Adrenal gland (tissue), 12 donors: ENCODE results near the gene AHI1. TPM values are rescaled to one million over a fixed set of nuclear protein-coding genes. Genes with fewer than 3 reads are reported as not detected.

Experiments
- DNase-seq, 7 donors: peaks; one replicate each; pipeline ENCODE4 v3.0.0-alpha.2; 2019 to 2020
- H3K27ac ChIP-seq, 5 donors: fragments of 200-600 bp; sonication (generic) in 4 of 5; 1 replicate in 3 of 5; 2 replicates in 2 of 5; pipeline versions ENCODE4 v1.5.1 to v1.8.0; 2016 to 2020; ENCODE audit warnings: mild to moderate bottlenecking in 1 of 5
- H3K27me3 ChIP-seq: fragments of 200-600 bp; 2 replicates; pipeline ENCODE4 v1.8.0; 2021
- H3K36me3 ChIP-seq, 2 donors: fragments of 200-600 bp; replicated peaks in 1 of 2; 1 replicate in 1 of 2; 2 replicates in 1 of 2; pipeline versions ENCODE4 v1.5.1 to v1.8.0; 2018 to 2022
- H3K4me1 ChIP-seq, 2 donors: fragments of 200-600 bp; replicated peaks in 1 of 2; 1 replicate in 1 of 2; 2 replicates in 1 of 2; pipeline versions ENCODE4 v1.5.1 to v1.8.0; 2018 to 2021
- H3K4me3 ChIP-seq, 4 donors: fragments of 200-600 bp; sonication (generic) in 3 of 4; one replicate each; pipeline ENCODE4 v1.5.1; 2016 to 2018
- H3K9me3 ChIP-seq, 3 donors: fragments of 200-600 bp; sonication (generic) in 1 of 3; replicated peaks in 1 of 3; 1 replicate in 2 of 3; 2 replicates in 1 of 3; pipeline versions ENCODE4 v1.5.1 to v1.8.0; 2016 to 2021
- CTCF ChIP-seq, 6 experiments: fragments of 450-650 bp in 4 of 6; fragments of 200-600 bp in 2 of 6; sonication (generic) in 1 of 6; IDR thresholded peaks; 1 replicate in 5 of 6; 2 replicates in 1 of 6; pipeline versions ENCODE4 v1.5.1 to v1.8.0; 2016 to 2021; ENCODE audit warnings: antibody characterized with exemption in 6 of 6, mild to moderate bottlenecking in 2 of 6, moderate library complexity in 1 of 6
- POLR2A ChIP-seq, 2 donors: fragments of 450-650 bp; IDR thresholded peaks; one replicate each; pipeline ENCODE4 v1.6.1; 2017; ENCODE audit warnings: antibody characterized with exemption in 2 of 2, mild to moderate bottlenecking in 2 of 2, moderate library complexity in 1 of 2
- WGBS, 4 donors: extraction: QIAGEN DNeasy Blood & Tissue Kit in 2 of 4; methylation state at CpG; one replicate each; pipeline versions ENCODE4 v1.1.5 to v1.1.7; 2013 to 2017; 5-methylcytosine and 5-hydroxymethylcytosine counted together
- intact Hi-C, 2 donors: fragments of 100-400 bp; cut with DNase I; formaldehyde crosslinking; loops; one replicate each; pipeline versions ENCODE4 v1.14.1 to v1.15.0; 2022 to 2023
- polyA plus RNA-seq, 3 donors: library from polyadenylated mRNA; stranded (reverse); fragments of 200-250 nt in 2 of 3; fragments of 350-450 nt in 1 of 3; fragmentation: Illumina TruSeq in 1 of 3; extraction: RNeasy Lipid Tissue Mini Kit (QIAGEN cat#74804) in 1 of 3; gene quantifications; one replicate each; pipeline ENCODE4 v1.2.3, GENCODE V29; 2013 to 2014
- total RNA-seq, 9 donors: library from RNA; depleted of rRNA in 4 of 9; stranded (reverse); fragments of >200 nt in 4 of 9; fragments of 120-200 nt in 1 of 9; fragmentation: NEBNext Ultra II Directional in 1 of 9; extraction: Animal tissue kit (Norgen Biotek cat#: 25700) in 1 of 9; gene quantifications; one replicate each; pipeline versions ENCODE4 v1.1.0 to v1.2.4, GENCODE V29; 2013 to 2023
- donor health status: healthy with polysubstance abuse.
- donor health status: Bipolar disorder and iron deficiency.
- donor health status: DM: yes; HTN: yes; CAD: no.
- donor health status: DM: no; HTN: no; CAD: no.
- donor health status: DM: no; HTN: no; CAD: no.
- donor health status: DM: yes; HTN: yes; CAD: no.

The AHI1 gene
- total and polyA plus RNA-seq, 12 donors: 9.2 to 68.7 (median 35.4) TPM

DNA sequence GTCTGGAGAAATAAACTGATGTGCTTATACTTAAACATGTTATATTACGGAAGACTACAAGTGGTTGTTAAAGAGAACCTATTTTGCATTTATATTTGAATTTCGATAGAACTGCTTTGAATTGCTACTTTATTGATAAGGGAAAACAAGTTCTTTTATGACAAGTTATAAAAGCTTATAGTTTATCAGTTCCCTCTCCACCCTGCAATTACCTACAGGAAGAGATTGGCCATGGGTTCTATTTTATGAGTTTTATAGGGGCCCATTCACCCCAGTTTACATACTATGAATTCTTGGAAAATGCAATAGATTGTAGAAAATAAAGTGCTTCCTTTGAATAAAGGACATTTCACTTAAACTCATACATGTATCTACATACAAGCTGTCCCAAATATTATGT, 144.4 kb downstream of the AHI1 start:
- no peak for TF ChIP-seq CTCF (IDR thresholded peaks at IDR 0.05)
- TF ChIP-seq POLR2A (IDR thresholded peaks at IDR 0.05): no peak
- Histone ChIP-seq H3K4me1 (no peaks in the 10 kb centered on the region), H3K36me3 (no peaks in the 10 kb centered on the region), H3K9me3 (no peaks in the 10 kb centered on the region), H3K27me3 (no peaks in the 10 kb centered on the region), H3K4me3 (no peak overlapping the region), H3K27ac (no peak overlapping the region)
- DNase-seq: no peak
- 91 to 99% (median 97%) methylated on average over 2 of the region's 2 CpGs for WGBS, 4 donors
- intact Hi-C loops: no loop called here

DNA sequence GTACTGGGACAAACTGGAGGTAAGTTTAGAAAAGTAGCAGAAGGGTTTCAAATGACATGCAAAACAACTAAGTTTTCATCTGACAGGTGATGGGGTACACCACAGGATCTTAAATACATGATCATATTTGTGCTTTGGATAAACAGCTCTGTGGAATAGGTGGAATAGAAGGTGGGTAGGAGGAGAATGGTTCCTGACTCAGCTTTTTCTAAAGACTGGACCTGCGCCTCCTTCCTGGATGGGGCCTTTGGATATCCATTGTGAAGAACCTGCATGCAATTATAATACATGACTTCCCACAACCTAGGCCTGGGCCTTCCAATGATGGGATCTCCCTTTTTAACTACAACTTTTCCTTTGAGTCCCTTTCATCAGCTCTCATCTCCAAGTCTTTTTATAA, 145.9 kb downstream of the AHI1 start:
- intact Hi-C loops: no loop called here
- 95 to 100% (median 99%) methylated on average over 1 of the region's 1 CpG for WGBS, 4 donors
- H3K4me3 ChIP-seq: no peak overlapping the region
- H3K36me3 ChIP-seq: no peaks in the 10 kb centered on the region
- H3K27me3 ChIP-seq: no peaks in the 10 kb centered on the region
- H3K9me3 ChIP-seq: no peaks in the 10 kb centered on the region
- no peaks in the 10 kb centered on the region for H3K4me1 ChIP-seq
- no peak for DNase-seq
- H3K27ac ChIP-seq: no peak overlapping the region
- TF ChIP-seq POLR2A (IDR thresholded peaks at IDR 0.05) (no peak), CTCF (IDR thresholded peaks at IDR 0.05) (no peak)

- H3K27me3 ChIP-seq: no peaks in the 10 kb centered on the region
- no peak overlapping the region for H3K27ac ChIP-seq
- H3K4me3 ChIP-seq: no peak overlapping the region
- H3K9me3 ChIP-seq: no peaks in the 10 kb centered on the region
- intact Hi-C loops: no loop called here
- no peak for DNase-seq
- 79 to 92% (median 86%) methylated on average over 4 of the region's 4 CpGs for WGBS, 4 donors
- no peaks in the 10 kb centered on the region for H3K36me3 ChIP-seq
- no peaks in the 10 kb centered on the region for H3K4me1 ChIP-seq
- TF ChIP-seq CTCF (IDR thresholded peaks at IDR 0.05) (no peak), POLR2A (IDR thresholded peaks at IDR 0.05) (no peak)
These were observed 149.7 kb downstream of the AHI1 start for GRCh38 chr6:135347887-135348286.

GRCh38 chr6:135346747-135347146, 150.8 kb downstream of the AHI1 start:
- Histone ChIP-seq H3K4me1 (no peaks in the 10 kb centered on the region), H3K36me3 (no peaks in the 10 kb centered on the region), H3K9me3 (no peaks in the 10 kb centered on the region), H3K27me3 (no peaks in the 10 kb centered on the region), H3K4me3 (no peak overlapping the region), H3K27ac (no peak overlapping the region)
- 85 to 100% (median 93%) methylated on average over 1 of the region's 1 CpG for WGBS, 4 donors
- intact Hi-C loops: no loop called here
- DNase-seq: no peak
- TF ChIP-seq POLR2A (IDR thresholded peaks at IDR 0.05): no peak
- no peak for TF ChIP-seq CTCF (IDR thresholded peaks at IDR 0.05)
